Mesenteric fat pad (tissue), 1 donor: ENCODE measurements around the gene SMCP. TPM values are rescaled to one million over a fixed set of nuclear protein-coding genes. Genes with fewer than 3 reads are reported as not detected.

Source experiments
- total RNA-seq: library from RNA; stranded (reverse); fragmentation: NEBNext Ultra II Directional; extraction: Animal tissue kit (Norgen Biotek cat#: 25700); gene quantifications from one replicate; pipeline ENCODE4 v1.2.1, GENCODE V29; 2021
- donor health status: DM: yes; HTN: yes; CAD: no.

SMCP gene
- total RNA-seq, 1 donor from 2014 or later: not detected

Other genes with a start within 250 kb of the SMCP start
- not detected for gene LCE2D, start 214.9 kb upstream of the SMCP start, total RNA-seq
- gene LCE2C, start 203.0 kb upstream of the SMCP start, total RNA-seq: not detected
- gene LCE2B, start 192.2 kb upstream of the SMCP start, total RNA-seq: not detected
- gene LCE2A, start 180.0 kb upstream of the SMCP start, total RNA-seq: not detected
- not detected for gene LCE4A, start 170.2 kb upstream of the SMCP start, total RNA-seq
- gene KPRP, start 120.3 kb upstream of the SMCP start, total RNA-seq: not detected
- gene LCE1F, start 103.2 kb upstream of the SMCP start, total RNA-seq: not detected
- not detected for gene LCE1E, start 92.1 kb upstream of the SMCP start, total RNA-seq
- gene LCE1D, start 81.6 kb upstream of the SMCP start, total RNA-seq: not detected
- not detected for gene LCE1C, start 71.7 kb upstream of the SMCP start, total RNA-seq
- gene LCE1B, start 66.4 kb upstream of the SMCP start, total RNA-seq: not detected
- not detected for gene LCE1A, start 50.8 kb upstream of the SMCP start, total RNA-seq
- not detected for gene LCE6A, start 35.5 kb upstream of the SMCP start, total RNA-seq
- gene LCE7A, start 18.3 kb upstream of the SMCP start, total RNA-seq: not detected
- not detected for gene IVL, start 30.2 kb downstream of the SMCP start, total RNA-seq
- not detected for gene SPRR5, start 68.9 kb downstream of the SMCP start, total RNA-seq
- gene SPRR4, start 92.3 kb downstream of the SMCP start, total RNA-seq: not detected
- not detected for gene SPRR1A, start 105.8 kb downstream of the SMCP start, total RNA-seq
- not detected for gene SPRR3, start 123.4 kb downstream of the SMCP start, total RNA-seq
- gene SPRR1B, start 152.9 kb downstream of the SMCP start, total RNA-seq: not detected
- not detected for gene SPRR2D, start 162.8 kb downstream of the SMCP start, total RNA-seq
- gene SPRR2A, start 179.2 kb downstream of the SMCP start, total RNA-seq: not detected
- gene SPRR2B, start 193.3 kb downstream of the SMCP start, total RNA-seq: not detected
- not detected for gene SPRR2E, start 216.2 kb downstream of the SMCP start, total RNA-seq
- not detected for gene SPRR2F, start 235.2 kb downstream of the SMCP start, total RNA-seq